Endothelial cell of hepatic sinusoid (primary cell): ENCODE measurements around the gene GRK7.
"Not testable (repeated sequence)": the region's sequence is repeated elsewhere in the genome, so short reads cannot be mapped to it uniquely, and the experiment has no call there.

ENCODE experiments used
- in situ Hi-C: cut with HindIII; loops from 2 replicates; pipeline ENCODE4 v1.10.0; 2017; ENCODE audit warnings: low sequenced_read_pairs

The GRK7 gene

GRCh38 chr3:141753399-141753798 is 9.8 kb upstream of the GRK7 start:
- in situ Hi-C loops, result no loop called here

DNA sequence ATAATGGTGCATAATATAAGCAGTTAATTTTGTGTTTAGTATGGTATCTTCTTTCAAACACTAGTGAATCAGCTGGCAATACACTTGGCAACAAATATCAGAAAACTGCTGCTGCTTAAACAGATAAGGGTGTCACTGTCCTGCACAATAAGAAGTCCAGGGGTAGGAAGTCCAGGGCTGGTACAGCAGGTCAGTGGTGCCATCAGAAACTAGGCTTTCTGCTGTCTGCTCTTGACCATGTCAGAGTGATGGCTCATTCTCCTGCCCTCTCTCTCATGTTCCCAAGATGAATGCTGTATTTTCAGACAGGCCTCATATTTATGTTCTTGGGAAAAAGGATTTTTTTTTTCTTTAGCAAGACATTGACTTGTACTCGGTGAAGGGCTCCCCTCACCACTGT is 9.2 kb upstream of the GRK7 start:
- in situ Hi-C loops, result no loop called here

DNA sequence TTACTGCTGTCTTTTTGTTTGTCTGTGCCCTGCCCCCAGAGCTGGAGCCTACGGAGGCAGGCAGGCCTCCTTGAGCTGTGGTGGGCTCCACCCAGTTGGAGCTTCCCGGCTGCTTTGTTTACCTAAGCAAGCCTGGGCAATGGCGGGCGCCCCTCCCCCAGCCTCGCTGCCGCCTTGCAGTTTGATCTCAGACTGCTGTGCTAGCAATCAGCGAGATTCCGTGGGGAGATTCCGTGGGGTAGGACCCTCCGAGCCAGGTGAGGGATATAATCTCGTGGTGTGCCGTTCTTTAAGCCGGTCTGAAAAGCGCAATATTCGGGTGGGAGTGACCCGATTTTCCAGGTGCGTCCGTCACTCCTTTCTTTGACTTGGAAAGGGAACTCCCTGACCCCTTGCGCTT is 656 bp upstream of the GRK7 start:
- in situ Hi-C loops, result not testable (repeated sequence)

- in situ Hi-C loops, result no loop called here
Measured at GRCh38 chr3:141764045-141764444, 837 bp downstream of the GRK7 start.

DNA sequence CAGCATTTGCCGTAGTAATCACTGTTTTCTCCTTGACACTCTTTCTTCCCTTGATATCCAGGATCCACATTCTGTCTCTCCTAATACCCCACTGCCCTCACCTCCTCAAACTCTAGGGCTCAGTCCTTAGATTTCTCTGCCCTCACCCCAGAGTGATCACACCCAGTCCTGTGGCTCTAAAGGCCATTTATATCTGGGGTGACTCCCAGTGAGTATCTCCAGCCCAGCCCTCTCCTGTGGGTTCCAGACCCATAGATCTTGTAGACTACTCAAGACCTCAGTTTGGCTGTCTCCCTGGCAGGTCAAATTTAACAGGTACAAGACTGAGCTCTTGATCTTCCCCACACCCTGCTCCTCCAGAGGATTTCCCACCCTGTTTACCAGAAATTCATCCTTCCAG is 1.3 kb downstream of the GRK7 start:
- in situ Hi-C loops, result no loop called here

- in situ Hi-C loops, result no loop called here
Measured at GRCh38 chr3:141764986-141765385, 1.8 kb downstream of the GRK7 start.

GRCh38 chr3:141767066-141767465 is 3.9 kb downstream of the GRK7 start:
- in situ Hi-C loops, result no loop called here

DNA sequence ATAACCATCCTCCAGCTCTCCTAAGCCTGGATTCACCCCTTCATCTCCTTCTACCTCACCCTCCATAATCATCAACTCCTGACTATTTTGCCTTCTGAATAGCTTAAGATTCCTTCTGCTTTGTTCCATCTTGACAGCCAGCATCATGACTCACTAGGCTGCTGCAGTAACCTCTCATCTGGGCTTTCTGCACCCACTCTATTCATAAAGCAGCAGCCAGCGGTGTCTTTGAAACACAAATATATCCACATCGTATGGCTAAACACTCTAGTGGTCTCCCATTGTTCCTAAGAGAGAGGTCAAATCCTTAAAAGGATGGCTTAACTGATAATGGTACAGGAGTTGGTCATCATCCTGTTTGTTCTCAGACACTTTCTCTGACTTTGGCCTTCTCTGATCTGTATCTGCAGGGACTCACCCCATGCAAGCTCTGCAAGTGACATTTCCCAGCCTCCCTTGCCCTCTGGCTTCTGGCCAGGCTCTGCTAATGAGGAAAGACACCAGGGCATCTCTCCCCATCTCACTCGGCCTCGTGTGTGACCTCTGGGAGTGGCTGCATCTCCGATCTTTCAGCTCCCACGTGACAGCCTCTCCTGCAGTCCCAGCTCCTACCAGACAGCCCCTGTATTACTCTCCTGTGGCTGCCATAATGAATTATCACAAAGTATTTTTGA is 6.2 kb downstream of the GRK7 start:
- in situ Hi-C loops, result no loop called here

DNA sequence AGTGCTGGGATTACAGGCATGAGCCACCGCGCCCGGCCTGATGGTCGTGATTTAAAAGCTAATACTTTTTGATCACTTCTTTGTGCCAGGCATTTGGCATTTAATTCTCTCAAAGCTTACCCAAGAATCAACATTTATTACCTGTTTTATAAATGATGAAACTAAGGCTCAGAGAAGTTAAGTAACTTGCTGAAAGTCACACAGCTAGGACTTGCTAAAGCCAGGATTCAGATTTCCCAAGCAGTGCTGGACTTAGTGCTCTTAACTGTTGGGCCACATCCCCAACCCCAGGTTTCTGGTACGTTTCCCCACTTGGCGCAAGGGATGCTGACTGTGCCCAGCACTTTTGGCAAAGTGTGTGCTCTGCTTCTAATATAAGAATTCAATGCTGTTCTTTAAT is 10.5 kb downstream of the GRK7 start:
- in situ Hi-C loops, result loop anchor here (5.0 kb wide), 1 partner anchor 179 kb away; no protein-coding TSS in a partner anchor

DNA sequence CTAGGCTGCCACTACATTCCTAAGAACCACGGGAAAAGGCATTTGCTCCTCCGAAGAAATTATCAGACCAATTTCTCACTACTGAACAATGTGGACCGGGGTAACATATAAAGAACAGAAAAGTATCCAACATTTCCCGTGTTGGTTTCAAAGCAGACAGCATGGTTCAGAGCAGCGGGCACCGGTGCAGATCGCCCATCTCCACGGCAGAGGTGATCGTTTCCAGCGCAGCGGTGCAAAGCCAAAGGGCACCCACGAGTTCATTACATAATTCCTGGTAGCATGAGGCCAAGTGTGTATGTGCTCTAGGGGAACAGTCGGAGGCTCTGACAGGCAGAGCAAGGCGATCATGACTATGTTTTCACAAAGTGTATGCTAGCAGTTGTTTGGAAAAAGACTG is 13.2 kb downstream of the GRK7 start:
- in situ Hi-C loops, result loop anchor here (5.0 kb wide), 1 partner anchor 76 kb away; no protein-coding TSS in a partner anchor

- in situ Hi-C loops, result loop anchor here (5.0 kb wide), 1 partner anchor 75 kb away; no protein-coding TSS in a partner anchor
Measured at GRCh38 chr3:141776885-141777284, 13.7 kb downstream of the GRK7 start.

- in situ Hi-C loops, result loop anchor here (5.0 kb wide), 1 partner anchor 74 kb away; no protein-coding TSS in a partner anchor
Measured at GRCh38 chr3:141777957-141778813, 15.0 kb downstream of the GRK7 start.

- in situ Hi-C loops, result loop anchor here (5.0 kb wide), 1 partner anchor 73 kb away; no protein-coding TSS in a partner anchor
Measured at GRCh38 chr3:141779667-141780066, 16.5 kb downstream of the GRK7 start.

GRCh38 chr3:141782386-141782932 is 19.3 kb downstream of the GRK7 start:
- in situ Hi-C loops, result no loop called here

- in situ Hi-C loops, result no loop called here
Measured at GRCh38 chr3:141783632-141784031, 20.4 kb downstream of the GRK7 start.

DNA sequence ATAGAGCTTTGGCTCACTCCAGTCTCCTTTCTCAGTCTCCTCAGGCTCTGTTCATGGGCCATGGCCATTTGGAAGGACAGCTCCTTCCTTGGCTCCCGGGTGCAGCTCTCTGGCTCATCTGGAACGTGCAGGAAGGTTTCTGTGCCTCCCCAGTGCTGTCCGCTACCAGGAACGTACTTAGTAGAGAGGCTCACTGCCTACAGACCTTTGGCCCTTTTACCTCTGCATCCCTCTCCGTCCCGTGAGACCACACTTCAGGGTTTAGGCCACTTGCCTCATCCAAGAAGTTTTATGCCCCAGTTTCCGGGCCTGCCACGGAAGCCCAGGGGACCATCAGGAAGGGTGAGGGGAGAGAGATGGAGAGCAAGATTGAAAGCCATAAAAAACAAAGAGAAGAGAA is 20.9 kb downstream of the GRK7 start:
- in situ Hi-C loops, result no loop called here

- in situ Hi-C loops, result no loop called here
Measured at GRCh38 chr3:141784531-141784930, 21.3 kb downstream of the GRK7 start.

DNA sequence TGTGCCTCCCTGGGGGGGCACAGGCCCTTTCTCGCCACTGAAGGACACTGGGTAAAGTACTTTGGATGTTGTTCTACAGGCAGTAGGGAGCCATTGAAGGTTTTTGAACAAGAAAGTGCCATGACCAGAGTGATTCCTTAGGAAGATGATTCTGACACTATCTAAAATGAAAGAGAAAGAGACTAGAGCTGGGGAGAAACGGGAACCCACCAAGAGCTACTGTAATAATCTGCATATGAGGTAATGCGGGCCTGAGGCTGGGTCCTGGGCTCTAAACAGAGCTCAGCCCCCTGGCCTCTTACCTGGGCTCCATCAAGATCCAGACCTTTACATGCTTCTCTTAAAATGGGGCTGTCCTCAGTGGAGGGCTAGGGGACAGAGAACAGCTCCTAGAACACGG is 24.9 kb downstream of the GRK7 start:
- in situ Hi-C loops, result no loop called here

- in situ Hi-C loops, result not testable (repeated sequence)
Measured at GRCh38 chr3:141788750-141789149, 25.5 kb downstream of the GRK7 start.

DNA sequence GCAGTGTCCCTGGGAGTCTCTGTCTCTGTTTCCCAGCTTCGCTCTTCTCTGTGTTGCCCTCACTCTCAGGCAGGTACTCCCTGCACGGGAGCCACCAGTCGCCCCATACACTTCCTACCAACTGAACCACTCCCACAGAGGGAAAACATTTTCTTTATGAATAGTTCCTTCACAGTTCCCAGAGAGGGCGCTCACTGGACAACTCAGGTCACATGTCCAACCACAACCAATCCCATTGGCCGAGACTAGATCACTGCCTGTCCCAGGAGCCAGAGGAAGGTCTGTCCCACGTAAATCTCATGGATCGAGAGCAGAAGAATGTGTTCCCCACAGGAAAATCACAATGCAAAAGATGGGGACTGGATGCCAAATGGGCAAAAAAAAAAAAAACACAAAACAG is 26.1 kb downstream of the GRK7 start:
- in situ Hi-C loops, result no loop called here

DNA sequence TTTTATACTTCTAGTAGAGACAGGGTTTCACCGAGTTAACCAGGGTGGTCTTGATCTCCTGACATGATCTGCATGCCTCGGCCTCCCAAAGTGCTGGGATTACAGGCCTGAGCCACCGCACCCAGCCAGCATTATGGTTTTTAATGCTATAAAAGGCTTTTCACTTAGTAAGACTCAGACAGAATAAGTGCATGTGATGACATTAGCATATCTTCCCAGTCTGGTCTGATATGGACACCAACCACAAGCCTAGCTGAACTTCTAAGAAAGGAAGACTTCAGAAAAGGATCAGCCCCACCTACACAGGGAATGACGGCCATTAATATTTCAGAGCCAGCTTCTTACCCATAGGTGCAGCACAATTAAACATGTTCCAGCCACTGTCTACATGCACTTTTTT is 27.0 kb downstream of the GRK7 start:
- in situ Hi-C loops, result loop anchor here (5.0 kb wide), 1 partner anchor 178 kb away; no protein-coding TSS in a partner anchor

DNA sequence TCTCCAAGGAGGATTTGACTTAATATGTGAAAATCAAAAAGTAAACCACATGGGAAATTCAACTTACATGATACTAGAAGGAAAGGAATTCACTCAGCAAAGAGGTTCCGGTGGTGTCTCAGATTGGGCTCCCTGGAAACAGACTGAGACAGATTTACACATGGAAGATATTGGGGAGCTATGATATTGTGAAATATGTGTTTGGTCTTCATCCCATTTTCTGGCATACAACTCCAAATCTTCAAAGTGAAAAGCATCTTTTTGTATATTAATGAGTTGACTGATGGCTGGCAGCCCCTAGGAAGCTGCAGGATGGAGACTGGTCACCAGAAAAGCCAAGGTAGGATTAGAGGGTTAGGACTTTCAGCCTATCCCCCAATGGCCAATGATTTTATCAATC is 29.3 kb downstream of the GRK7 start:
- in situ Hi-C loops, result loop anchor here (5.0 kb wide), 1 partner anchor 180 kb away; no protein-coding TSS in a partner anchor
